K562 (cell line): ENCODE results near the gene SIK1. TPM values are rescaled to one million over a fixed set of nuclear protein-coding genes. Genes with fewer than 3 reads are reported as not detected.

ENCODE experiments used
- ATAC-seq: fragments of 200-7000 bp; cut with Tn5 transposase; 3 replicates; pipeline ENCODE4 v1.9.1; 2020; ENCODE audit warnings: moderate library complexity
- BruUV-seq: library from RNA; stranded (reverse); fragments of 400-500 nt; replicated peaks from 2 replicates; lab custom pipeline; 2021; lab: Mats Ljungman, UMichigan
- CTCF ChIA-PET: fragments of 300-600 bp; formaldehyde crosslinking; extraction: SDS; loops from one replicate; lab custom pipeline; 2021; ENCODE audit warnings: low intra/inter-chr PET ratio; lab: Yijun Ruan, JAX
- POLR2A ChIA-PET: fragments of 300-600, 350-650 bp; sonication (Branson Sonifier 250); formaldehyde crosslinking; extraction: SDS; loops from one replicate; lab custom pipeline; 2021; ENCODE audit warnings: antibody characterized with exemption, inconsistent platforms; lab: Yijun Ruan, JAX
- DNase-seq, 4 experiments: peaks; one replicate each; pipeline versions ENCODE4 v3.0.0 to v3.0.0-alpha.2; 2011 to 2018; ENCODE audit warnings: low spot score in 3 of 4, mixed read lengths in 3 of 4; ENCODE audit errors: extremely low read depth in 1 of 4
- FAIRE-seq: peaks from 2 replicates; lab custom pipeline; 2011; peaks lifted over from hg19 to GRCh38; lab: Jason Lieb, UNC
- H2AFZ ChIP-seq: 2 replicates; pipeline ENCODE4 v1.6.0; 2011; ENCODE audit warnings: low read depth, low read length, control low read depth, inconsistent platforms
- H3K27ac ChIP-seq: fragments of 200-600 bp; 3 replicates; pipeline ENCODE4 v1.8.0; 2011; ENCODE audit warnings: low read depth, mild to moderate bottlenecking, control low read depth, inconsistent platforms, low read length, moderate library complexity, mixed read lengths; ENCODE audit errors: extremely low read depth
- H3K27me3 ChIP-seq, 2 experiments: fragments of 300-600 bp in 1 of 2; 2 replicates in 1 of 2; 3 replicates in 1 of 2; pipeline versions ENCODE4 v1.6.0 to v1.8.0; 2011; ENCODE audit warnings: inconsistent platforms in 2 of 2, low read length in 2 of 2, mild to moderate bottlenecking in 1 of 2, mixed read lengths in 1 of 2, moderate library complexity in 1 of 2; ENCODE audit not compliant: control insufficient read depth in 2 of 2, insufficient read depth in 2 of 2
- H3K36me3 ChIP-seq: fragments of 300-600 bp; 3 replicates; pipeline ENCODE4 v1.8.0; 2011; ENCODE audit warnings: mild to moderate bottlenecking, low read length, inconsistent platforms; ENCODE audit not compliant: control insufficient read depth, insufficient read depth
- H3K4me1 ChIP-seq, 2 experiments: fragments of 200-600 bp in 1 of 2; replicated peaks in 1 of 2; 2 replicates in 1 of 2; 3 replicates in 1 of 2; pipeline versions ENCODE4 v1.5.1 to v1.8.0; 2011; ENCODE audit warnings: inconsistent platforms in 2 of 2, low read length in 2 of 2, mild to moderate bottlenecking in 1 of 2, mixed read lengths in 1 of 2, moderate library complexity in 1 of 2; ENCODE audit not compliant: control insufficient read depth in 2 of 2, insufficient read depth in 2 of 2
- H3K4me2 ChIP-seq: 2 replicates; pipeline ENCODE4 v1.6.1; 2011; ENCODE audit warnings: low read length, control low read depth, inconsistent platforms, mixed read lengths; ENCODE audit not compliant: insufficient read depth
- H3K4me3 ChIP-seq: fragments of 200-600 bp; sonication (generic), shearing (Covaris generic); 2 replicates; pipeline ENCODE4 v1.5.1; 2016; ENCODE audit warnings: control low read depth, inconsistent platforms
- H3K79me2 ChIP-seq: fragments of 200-600 bp; 3 replicates; pipeline ENCODE4 v1.8.0; 2011; ENCODE audit warnings: low read length, inconsistent platforms; ENCODE audit not compliant: control insufficient read depth, insufficient read depth
- H3K9ac ChIP-seq, 2 experiments: 2 replicates each; pipeline versions ENCODE4 v1.6.0 to v1.6.1; 2011; ENCODE audit warnings: low read depth in 2 of 2, low read length in 2 of 2, control low read depth in 1 of 2, inconsistent platforms in 1 of 2, mild to moderate bottlenecking in 1 of 2, mixed read lengths in 1 of 2; ENCODE audit not compliant: insufficient read depth in 1 of 2
- H3K9me1 ChIP-seq: one replicate; pipeline ENCODE4 v1.6.0; 2011; ENCODE audit warnings: inconsistent platforms, mild to moderate bottlenecking, low read length, moderate library complexity; ENCODE audit not compliant: control insufficient read depth, insufficient read depth
- H3K9me3 ChIP-seq: replicated peaks from 2 replicates; pipeline ENCODE4 v1.5.1; 2011; ENCODE audit warnings: low read depth, low read length, inconsistent platforms; ENCODE audit not compliant: control insufficient read depth, insufficient read depth
- H4K20me1 ChIP-seq: replicated peaks from 2 replicates; pipeline ENCODE4 v1.6.1; 2011; ENCODE audit warnings: low read length, inconsistent platforms, mixed read lengths; ENCODE audit not compliant: control insufficient read depth, insufficient read depth
- ELF4 ChIP-seq: fragments of 450-650 bp; formaldehyde crosslinking; IDR thresholded peaks from 2 replicates; pipeline ENCODE4 v1.4.0; 2022; ENCODE audit warnings: missing genetic modification characterization
- JUND ChIP-seq, 2 experiments: IDR thresholded peaks; 2 replicates in 1 of 2; 3 replicates in 1 of 2; pipeline ENCODE4 v1.6.1; 2011; ENCODE audit warnings: borderline replicate concordance in 2 of 2, low read depth in 2 of 2, low read length in 2 of 2, improper control_type of control experiment in 1 of 2, missing biosample characterization in 1 of 2, missing genetic modification characterization in 1 of 2, missing genetic modification reagents in 1 of 2
- RERE ChIP-seq: sonication (generic); formaldehyde crosslinking; IDR thresholded peaks from 2 replicates; pipeline ENCODE4 v1.8.0; 2023; ENCODE audit warnings: missing genetic modification reagents, mild to moderate bottlenecking, borderline replicate concordance
- ZBED1 ChIP-seq: IDR thresholded peaks from 2 replicates; pipeline ENCODE4 v1.6.1; 2014
- ZNF12 ChIP-seq: sonication (generic); formaldehyde crosslinking; IDR thresholded peaks from 2 replicates; pipeline ENCODE4 v1.4.0; 2020; ENCODE audit warnings: mild to moderate bottlenecking, missing genetic modification reagents
- WGBS: fragments of 100-300 bp; shearing (Covaris generic); methylation state at CpG from one replicate; pipeline ENCODE4 v1.1.6; 2016; ENCODE audit warnings: low coverage, mixed read lengths; ENCODE audit not compliant: insufficient coverage; ENCODE audit errors: missing lambda C conversion rate; 5-methylcytosine and 5-hydroxymethylcytosine counted together
- in situ Hi-C: fragments of 300-500 bp; cut with MboI; formaldehyde crosslinking; loops from 4 replicates; pipeline ENCODE4 v1.15.0; 2018; ENCODE audit warnings: inconsistent platforms, mixed read lengths
- intact Hi-C: fragments of 100-400 bp; cut with micrococcal nuclease; formaldehyde crosslinking; loops from 2 replicates; pipeline ENCODE4 v1.14.2; 2022
- polyA plus RNA-seq, 8 experiments: library from polyadenylated mRNA; depleted of rRNA in 4 of 8; stranded (reverse) in 5 of 8; unstranded in 3 of 8; fragments of >200 nt; fragmentation: Nextera tagmentation in 2 of 8; fragmentation: Illumina TruSeq in 1 of 8; extraction: Ambion mirVana in 2 of 8; extraction: Trizol in 1 of 8; gene quantifications; 2 replicates each; pipeline versions ENCODE4 v1.2.1 to v1.2.3, GENCODE V29; 2011 to 2014; ENCODE audit warnings: inconsistent platforms in 1 of 8, missing spikeins in 1 of 8
- total RNA-seq, 7 experiments: library from RNA; depleted of rRNA in 6 of 7; stranded (reverse); fragments of >200 nt in 6 of 7; fragmentation: Illumina TruSeq in 2 of 7; extraction: Trizol in 2 of 7; gene quantifications; 2 replicates each; pipeline versions ENCODE4 v1.2.1 to v1.2.3, GENCODE V29; 2011 to 2021; ENCODE audit warnings: low replicate concordance in 1 of 7
- TF ChIP-seq, protein P1 (sequence below): IDR thresholded peaks from 2 replicates; pipeline ENCODE4 v1.6.1; 2011; ENCODE audit not compliant: insufficient read length; ENCODE audit errors: extremely low read depth
- TF ChIP-seq, protein P2 (sequence below): fragments of 450-650 bp; conservative IDR thresholded peaks from 2 replicates; pipeline ENCODE4 v1.6.1; 2016; ENCODE audit warnings: missing genetic modification characterization, low read depth, mild to moderate bottlenecking, control low read depth, missing compliant biosample characterization

Gene SIK1
- total and polyA plus RNA-seq, 9 of the 15 experiments (the other 6 are each of a cell fraction or from before 2014, with no cell fraction given) = 0.45 to 4.3 (median 1.8) TPM; not detected in 2

- no peak overlapping the region for H3K27ac ChIP-seq
- H3K9ac ChIP-seq = no peak overlapping the region
- no peak overlapping the region for H2AFZ ChIP-seq
- no peaks in the 10 kb centered on the region for H3K36me3 ChIP-seq
- peaks cover 38 to 93% of the 10 kb centered on the region in 2 experiments for H3K27me3 ChIP-seq
- peaks cover 34% of the 10 kb centered on the region for H4K20me1 ChIP-seq
- intact Hi-C loops = no loop called here
- no peak for FAIRE-seq
- ATAC-seq = no peak
- H3K9me1 ChIP-seq = peaks cover 4% of the 10 kb centered on the region
- H3K79me2 ChIP-seq = no peaks in the 10 kb centered on the region
- 0% methylated on average over 9 of the region's 9 CpGs for WGBS
- no peak for DNase-seq
- TF ChIP-seq ZNF12 (CRISPR knock-in tag) (no peak), JUND (IDR thresholded peaks at IDR 0.05; ENCODE audit: borderline replicate concordance, low read depth, low read length) (no peak), JUND (tag; IDR thresholded peaks at IDR 0.05; ENCODE audit: borderline replicate concordance, low read depth, low read length) (no peak), ZBED1 (no peak), RERE (CRISPR knock-in tag) (no peak), ELF4 (CRISPR knock-in tag) (no peak)
- TF ChIP-seq, protein P1, sequence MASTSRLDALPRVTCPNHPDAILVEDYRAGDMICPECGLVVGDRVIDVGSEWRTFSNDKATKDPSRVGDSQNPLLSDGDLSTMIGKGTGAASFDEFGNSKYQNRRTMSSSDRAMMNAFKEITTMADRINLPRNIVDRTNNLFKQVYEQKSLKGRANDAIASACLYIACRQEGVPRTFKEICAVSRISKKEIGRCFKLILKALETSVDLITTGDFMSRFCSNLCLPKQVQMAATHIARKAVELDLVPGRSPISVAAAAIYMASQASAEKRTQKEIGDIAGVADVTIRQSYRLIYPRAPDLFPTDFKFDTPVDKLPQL = no peak
- TF ChIP-seq, protein P2, sequence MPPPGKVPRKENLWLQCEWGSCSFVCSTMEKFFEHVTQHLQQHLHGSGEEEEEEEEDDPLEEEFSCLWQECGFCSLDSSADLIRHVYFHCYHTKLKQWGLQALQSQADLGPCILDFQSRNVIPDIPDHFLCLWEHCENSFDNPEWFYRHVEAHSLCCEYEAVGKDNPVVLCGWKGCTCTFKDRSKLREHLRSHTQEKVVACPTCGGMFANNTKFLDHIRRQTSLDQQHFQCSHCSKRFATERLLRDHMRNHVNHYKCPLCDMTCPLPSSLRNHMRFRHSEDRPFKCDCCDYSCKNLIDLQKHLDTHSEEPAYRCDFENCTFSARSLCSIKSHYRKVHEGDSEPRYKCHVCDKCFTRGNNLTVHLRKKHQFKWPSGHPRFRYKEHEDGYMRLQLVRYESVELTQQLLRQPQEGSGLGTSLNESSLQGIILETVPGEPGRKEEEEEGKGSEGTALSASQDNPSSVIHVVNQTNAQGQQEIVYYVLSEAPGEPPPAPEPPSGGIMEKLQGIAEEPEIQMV (tag) = no peak
- H3K4me2 ChIP-seq = no peak overlapping the region
- BruUV-seq = no TSS peak
- ChIA-PET CTCF (no interaction called here), POLR2A (interaction anchor here (0.9 kb wide), 1 partner anchor 11 kb away, joined by 3 read pairs; no protein-coding TSS in a partner anchor)
- in situ Hi-C loops = no loop called here
- peaks cover 0 to 14% of the 10 kb centered on the region in 2 experiments; a peak in 2 of 5 replicates for H3K4me1 ChIP-seq
- H3K9me3 ChIP-seq = no peaks in the 10 kb centered on the region
- H3K4me3 ChIP-seq = no peak overlapping the region
These were observed 55.1 kb downstream of the SIK1 start for GRCh38 chr21:43371786-43372185.
